GM08714 (cell line): Measurements from ENCODE around the gene TWIST2.

Source experiments
- H3K4me3 ChIP-seq: fragments of 200-500 bp; sonication (Bioruptor generic); 2 replicates; pipeline ENCODE4 v1.5.1; 2014; ENCODE audit warnings: mild to moderate bottlenecking, low read length, inconsistent platforms
- ZNF274 ChIP-seq: IDR thresholded peaks from 2 replicates; pipeline ENCODE4 v1.6.1; 2012; ENCODE audit warnings: mild to moderate bottlenecking, low read depth, low read length

The TWIST2 gene

DNA sequence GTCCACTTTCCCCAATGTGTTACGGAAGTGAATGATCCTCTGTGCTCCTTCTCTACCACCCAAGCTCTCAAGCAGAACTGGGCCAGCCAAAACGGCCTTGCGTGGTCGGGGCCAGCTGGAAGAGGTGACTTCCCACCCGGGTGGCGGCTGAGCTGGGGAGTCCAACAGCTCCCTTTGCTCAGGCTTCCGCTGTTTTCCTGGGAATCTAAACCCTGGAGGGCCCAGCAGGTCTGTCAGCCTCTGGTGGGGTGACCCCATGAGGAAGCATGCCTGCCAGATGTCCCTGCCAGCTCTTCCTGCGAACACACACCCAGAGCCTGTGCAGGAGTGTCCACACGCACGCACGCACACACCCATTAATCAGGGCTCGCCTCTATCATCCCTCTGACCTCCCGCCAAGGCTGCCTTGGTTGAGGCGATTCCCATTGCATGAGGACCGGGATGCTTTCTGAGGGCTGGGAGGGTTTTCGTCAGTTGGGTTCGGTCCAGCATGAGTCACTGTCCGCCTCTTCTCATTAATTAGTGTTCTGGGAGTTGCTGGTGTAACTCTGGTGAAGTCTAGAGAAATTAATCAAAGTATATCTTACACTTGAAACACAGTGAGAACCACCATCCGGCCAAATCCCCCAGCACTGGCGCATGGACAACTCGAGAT lies 90.6 kb downstream of the TWIST2 start:
- no peak for TF ChIP-seq ZNF274
- no peak overlapping the region for H3K4me3 ChIP-seq

DNA sequence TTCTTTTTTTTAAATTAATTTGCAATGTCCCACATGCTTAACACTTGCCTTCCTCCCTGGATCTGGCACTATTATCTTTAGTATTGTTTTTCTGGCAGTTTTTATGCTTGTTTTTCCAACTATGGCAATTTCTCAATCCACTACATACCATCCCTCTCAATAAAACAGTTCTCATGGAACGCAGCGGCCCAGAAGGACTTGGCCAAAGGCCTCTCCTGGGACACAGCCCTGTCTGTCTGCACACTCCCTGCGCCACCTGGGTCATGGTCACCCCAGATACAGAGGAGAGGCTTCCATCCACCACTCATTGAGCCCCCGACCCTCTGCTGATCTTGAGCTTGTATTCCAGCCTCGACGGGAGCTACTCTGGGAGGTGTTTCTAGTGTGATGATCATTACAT lies 91.2 kb downstream of the TWIST2 start:
- H3K4me3 ChIP-seq = no peak overlapping the region
- no peak for TF ChIP-seq ZNF274

DNA sequence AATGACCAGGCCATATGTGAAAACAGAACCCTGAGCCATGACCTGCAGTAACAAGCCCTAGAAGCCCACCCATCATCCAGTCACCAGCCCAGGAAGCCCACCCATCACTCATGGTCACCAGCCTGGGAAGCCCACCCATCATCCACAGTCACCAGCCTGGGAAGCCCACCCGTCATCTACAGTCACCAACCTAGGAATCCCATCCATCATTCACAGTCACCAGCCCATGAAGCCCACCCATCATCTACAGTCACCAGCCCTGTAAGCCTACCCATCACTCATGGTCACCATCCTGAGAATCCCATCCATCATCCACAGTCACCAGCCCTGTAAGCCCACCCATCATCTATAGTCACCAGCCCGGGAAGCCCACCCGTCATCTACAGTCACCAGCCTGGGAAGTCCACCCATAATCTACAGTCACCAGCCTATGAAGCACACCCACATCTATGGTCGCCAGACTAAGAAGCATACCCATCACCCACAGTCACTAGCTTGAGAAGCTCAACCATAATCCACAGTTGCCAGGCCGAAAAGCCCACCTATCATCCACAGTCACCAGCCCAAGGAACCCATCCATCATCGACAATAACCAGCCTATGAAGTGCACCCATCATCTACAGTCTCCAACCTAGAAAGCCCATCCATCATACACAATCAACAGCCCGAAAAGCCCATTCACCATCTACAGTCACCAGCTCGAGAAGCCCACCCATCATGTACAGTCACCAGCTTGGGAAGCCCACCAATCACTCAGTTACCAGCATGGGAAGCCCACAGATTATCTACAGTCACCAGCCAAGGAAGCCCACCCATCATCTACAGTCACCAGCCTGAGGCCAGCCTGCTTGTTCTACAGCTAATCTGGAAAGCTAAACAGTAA lies 91.9 kb downstream of the TWIST2 start:
- no peak overlapping the region for H3K4me3 ChIP-seq
- TF ChIP-seq ZNF274 = no peak

DNA sequence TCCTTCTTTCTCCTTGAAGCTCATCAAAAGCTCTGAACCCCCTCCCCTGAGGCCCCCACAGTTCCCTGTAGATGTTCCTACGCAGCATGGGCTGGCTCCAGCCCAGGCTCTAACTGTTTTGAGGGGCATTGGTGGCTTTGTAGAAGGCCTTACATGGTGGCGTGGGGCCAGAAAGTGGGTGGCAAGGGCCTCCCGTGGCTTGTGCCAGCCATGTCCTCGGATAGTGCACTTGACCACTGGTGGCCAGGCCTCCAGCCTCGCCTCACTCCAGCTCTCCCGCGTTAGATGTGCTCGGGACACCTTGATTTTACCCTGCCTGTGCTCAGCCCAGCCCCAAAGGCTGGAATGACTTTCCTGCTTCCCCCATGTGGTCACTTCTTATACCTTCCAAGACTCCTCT lies 92.9 kb downstream of the TWIST2 start:
- no peak for TF ChIP-seq ZNF274
- no peak overlapping the region for H3K4me3 ChIP-seq

DNA sequence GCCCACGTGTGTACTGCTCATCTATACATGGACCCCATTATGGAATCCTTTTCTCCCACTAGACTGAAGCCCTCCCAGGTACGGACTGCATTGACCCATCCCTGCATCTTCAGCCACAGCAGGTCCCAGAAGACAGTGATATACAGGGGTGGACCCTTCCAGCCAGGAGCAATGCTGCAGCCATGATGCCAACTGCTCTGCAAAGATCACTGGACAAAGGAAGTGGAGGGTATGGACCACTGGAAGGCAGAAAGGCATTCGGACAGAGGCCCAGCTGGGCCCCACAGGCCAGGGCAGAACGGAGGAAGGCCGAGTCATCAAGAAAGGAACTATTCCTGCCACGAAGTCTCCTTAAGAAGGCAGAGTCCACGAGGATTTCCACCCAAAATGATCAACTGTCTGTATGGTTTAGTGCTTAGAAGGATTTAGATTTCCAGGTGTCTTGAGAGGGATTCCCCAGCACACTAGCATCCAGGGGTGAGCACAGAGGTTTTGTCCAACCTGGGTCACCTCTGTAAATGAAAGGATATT lies 93.4 kb downstream of the TWIST2 start:
- no peak overlapping the region for H3K4me3 ChIP-seq
- no peak for TF ChIP-seq ZNF274

DNA sequence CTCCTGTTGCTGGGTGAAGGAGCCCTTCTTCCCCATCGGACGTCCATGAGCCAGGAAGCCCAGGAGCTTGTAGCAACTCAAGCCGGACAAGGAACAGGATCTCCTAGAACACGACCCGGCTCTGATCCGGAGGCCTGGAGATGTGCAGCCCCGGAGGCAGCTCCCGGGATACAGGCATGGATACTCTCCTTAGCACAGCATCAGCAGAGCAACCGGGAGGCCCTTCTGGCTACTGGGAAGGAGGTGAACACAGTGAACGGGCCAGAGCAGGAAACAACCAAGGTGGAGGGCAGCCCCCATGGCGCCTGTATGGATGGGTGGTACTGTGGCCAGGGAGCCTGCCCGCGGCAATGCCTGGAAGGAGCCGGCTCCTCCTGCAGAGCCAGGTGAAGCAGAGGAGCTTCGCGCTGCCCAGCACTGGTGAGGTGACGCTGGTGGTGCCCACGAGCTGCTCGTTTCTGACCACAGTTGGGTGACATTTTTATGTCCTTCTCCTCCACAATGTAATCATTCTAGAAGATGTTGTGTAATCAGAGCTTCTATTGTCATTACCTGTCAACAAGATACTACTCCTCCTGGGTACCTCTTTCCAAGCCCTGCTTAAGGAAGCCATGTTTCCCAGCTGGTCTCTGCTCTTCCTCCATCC lies 94.3 kb downstream of the TWIST2 start:
- no peak for TF ChIP-seq ZNF274
- no peak overlapping the region for H3K4me3 ChIP-seq

DNA sequence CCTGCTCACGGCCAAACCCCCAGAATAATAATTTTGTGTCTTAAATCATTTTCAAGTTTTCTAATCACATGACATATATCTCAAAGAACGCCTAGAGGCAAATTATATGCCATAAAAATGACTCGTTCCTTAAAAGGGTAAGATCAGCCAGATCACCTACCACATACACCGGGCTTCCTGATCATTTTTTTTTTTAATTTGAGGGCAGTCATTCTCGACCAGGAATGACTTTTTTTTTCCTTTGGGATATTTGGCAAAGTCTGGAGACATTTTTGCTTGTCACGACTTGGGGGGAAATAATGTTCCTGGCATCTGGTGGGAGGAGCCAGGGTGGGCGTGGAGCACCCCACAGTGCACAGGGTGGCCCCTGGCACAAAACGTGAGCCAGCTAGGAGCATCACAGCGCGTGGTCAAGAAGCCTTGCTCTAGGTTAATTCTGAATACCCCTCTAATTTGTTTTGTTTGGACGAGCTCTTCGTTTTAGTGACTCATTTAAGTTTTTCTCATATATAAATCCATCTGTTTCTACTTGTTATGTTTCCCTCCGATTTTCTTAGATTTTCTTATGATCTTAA lies 94.9 kb downstream of the TWIST2 start:
- TF ChIP-seq ZNF274 = no peak
- H3K4me3 ChIP-seq = no peak overlapping the region

DNA sequence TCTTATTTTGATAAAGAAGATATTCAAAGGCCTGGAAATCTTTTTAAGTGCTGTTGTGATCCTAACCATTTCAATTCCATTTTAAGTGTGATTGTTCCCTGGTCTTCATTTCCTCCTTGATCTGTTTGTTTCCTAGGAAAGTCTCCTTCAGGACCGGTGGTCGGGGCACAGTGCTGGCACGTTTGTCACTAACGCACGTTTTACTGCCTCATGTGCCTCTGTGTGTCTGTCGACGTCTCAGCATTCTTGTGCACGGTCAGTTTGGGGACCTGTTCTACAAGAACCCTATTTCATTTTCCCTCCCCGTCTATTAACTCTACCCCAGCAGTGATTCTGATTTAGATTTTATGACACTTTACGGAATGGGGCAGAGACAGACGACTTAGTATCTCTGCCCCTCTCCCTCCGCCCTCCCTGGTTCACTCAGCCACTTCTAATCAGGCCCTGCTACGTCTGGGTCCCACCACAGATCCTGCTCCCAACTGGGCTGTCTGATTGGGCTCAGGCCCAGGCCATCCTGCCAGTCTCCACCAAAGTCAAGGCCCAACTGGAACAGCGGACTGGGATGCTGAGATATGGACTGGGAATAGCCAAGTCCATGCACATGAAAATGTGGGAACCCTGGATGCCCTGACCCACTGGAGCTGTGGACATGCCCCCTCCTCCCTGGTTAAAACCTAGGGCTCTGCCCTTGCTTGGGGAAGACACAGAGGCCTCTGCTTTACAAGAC lies 95.6 kb downstream of the TWIST2 start:
- no peak overlapping the region for H3K4me3 ChIP-seq
- no peak for TF ChIP-seq ZNF274

DNA sequence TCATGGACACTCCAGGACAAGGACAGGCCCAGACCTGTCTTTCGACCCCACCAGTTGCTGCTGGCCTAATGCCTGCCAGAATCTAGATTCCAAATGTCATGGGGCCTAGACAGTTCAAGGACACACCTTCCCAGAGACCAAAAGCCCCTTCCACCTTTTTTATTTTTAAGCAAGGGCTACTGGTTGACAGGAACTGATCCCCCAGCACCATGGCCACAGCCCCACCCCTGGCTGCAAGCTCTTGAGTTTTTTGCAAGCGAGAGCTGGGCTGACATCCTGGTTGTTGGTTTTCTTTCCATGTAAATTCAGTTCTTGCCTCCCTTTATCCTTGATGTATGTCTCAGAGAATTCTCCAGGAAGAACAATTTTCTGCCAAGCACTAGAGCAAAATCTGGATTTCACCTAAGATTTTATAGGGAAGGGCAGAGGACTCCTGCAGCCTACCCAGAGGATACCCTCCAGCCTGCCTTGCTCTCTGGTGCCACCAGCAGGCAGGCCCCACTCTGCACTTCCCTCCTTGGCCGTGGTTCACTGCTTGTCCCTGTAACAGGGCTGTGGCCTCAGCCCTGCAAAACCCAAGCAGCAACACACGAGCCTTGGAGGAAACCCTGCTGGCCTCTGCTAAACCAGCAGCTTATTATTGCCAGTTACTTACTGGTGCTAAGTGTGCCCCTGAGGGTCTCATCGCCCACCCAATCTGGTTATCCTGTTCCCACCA lies 97.7 kb downstream of the TWIST2 start:
- H3K4me3 ChIP-seq = no peak overlapping the region
- no peak for TF ChIP-seq ZNF274

DNA sequence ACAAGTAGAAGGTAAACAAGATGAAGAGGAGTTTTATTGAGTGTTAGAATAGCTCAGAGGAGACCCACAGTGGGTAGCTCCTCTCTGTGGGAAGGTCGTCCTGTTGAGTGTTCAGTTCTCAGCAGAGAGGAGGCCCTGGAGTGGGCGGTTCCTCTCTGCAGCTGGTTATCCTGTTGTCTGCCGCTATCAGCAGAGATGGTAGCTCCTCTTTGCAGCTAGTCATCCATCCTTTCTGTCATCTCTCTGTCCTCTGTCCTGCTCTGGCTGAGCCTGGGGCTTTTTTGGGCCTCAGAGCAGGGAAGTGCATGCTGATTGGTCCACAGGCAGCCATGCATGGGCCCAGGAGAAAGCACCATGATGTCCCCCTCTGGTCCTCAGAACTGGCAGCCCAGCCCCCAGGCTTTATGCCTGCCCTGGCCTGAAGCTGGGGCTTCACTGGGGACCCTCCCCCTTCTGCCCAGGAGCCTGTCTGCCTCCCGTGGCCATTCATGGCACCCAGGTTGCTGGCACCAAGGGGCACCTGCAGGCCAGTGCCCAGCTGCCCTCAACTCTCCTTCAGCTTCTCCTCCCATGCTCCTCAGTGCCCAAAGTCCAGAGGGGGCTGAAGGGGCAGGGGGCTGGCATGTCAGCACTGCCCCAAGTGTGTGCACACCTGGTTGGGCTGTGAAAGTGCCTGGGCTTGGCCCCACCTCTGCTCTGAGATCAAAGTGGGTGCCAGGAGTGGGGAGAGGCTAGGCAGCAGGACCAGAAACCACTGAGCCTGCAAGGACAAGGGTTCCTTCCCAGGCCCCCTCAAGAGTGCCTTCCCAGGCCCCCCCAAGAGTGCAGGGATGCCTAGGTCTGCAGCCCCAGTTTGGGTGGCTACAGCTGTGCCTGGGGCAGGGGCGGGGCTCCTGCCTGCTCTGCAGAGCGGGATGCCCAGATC lies 98.7 kb downstream of the TWIST2 start:
- no peak overlapping the region for H3K4me3 ChIP-seq
- no peak for TF ChIP-seq ZNF274

DNA sequence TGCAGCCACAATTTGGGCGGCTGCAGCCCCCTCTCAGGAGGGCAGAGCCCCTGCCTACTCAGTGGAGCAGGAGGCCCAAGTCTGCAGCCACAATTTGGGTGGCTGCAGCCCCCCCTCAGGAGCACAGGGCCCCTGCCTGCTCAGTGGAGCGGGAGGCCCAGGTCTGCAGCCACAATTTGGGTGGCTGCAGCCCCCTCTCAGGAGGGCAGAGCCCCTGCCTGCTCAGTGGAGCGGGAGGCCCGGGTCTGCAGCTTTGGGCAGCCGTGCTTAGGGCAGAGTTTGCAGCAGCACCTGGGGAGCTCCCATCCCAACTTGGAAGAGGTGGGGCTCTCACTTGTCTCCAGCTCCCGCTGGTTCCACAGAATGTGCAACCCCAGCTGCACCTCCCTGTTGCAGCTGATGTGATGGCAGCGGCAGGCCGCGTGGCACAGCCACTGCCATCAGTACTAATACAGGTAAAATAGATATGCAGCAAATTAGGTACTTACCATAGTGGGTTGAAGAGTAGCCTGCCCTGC lies 99.4 kb downstream of the TWIST2 start:
- no peak overlapping the region for H3K4me3 ChIP-seq
- TF ChIP-seq ZNF274 = no peak

DNA sequence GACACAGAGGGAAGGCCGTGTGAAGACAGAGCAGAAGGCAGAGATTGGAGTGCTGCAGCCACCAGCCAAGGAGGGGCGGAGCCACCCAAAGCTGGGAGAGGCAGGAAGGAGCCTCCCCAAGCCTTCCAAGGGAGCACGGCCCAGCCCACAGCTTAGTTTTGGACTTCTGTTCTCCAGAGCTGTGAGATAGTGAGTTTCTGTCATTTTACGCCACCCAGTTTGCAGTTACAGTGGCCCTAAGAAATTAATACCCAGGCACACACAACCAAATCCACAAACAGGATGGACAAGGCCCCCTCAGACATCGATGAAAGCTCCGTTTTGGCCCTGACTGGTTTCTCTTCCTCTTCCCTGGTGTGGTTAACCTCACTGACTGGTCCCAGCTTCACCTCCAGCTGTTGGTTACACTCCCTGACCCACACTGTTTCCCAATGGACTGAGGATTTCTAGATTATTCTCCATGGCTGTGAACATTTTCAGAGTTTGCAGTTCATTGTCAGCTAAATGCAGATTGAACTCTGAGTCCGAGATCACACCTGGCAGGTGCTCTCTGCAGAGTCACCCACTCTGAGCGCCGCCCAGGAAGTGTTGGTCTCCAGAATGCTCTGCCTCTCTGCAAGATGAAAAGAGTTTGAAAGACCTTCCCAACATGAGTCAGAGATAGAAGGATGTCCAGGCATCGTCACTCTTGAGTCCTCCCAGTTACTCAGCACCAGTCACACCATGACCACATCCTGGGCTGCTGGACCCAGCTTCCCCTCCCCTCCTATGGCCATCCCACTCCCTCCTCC lies 100.2 kb downstream of the TWIST2 start:
- H3K4me3 ChIP-seq = no peak overlapping the region
- no peak for TF ChIP-seq ZNF274
